MCF 10A (cell line): Measurements from ENCODE around the gene CACNA2D3. TPM values are rescaled to one million over a fixed set of nuclear protein-coding genes. Genes with fewer than 3 reads are reported as not detected.

Experiments used
- BruUV-seq: library from RNA; stranded (reverse); fragments of 400-500 nt; replicated peaks from 2 replicates; lab custom pipeline; 2021; lab: Mats Ljungman, UMichigan
- CTCF ChIA-PET: fragments of 300-600 bp; sonication (Branson Sonifier 250); formaldehyde crosslinking; extraction: SDS; loops from one replicate; lab custom pipeline; 2021; ENCODE audit warnings: antibody characterized with exemption, inconsistent platforms; lab: Yijun Ruan, JAX
- POLR2A ChIA-PET: fragments of 300-600, 350-650 bp; sonication (Branson Sonifier 250); formaldehyde crosslinking; extraction: SDS; loops from one replicate; lab custom pipeline; 2020; ENCODE audit warnings: antibody characterized with exemption, inconsistent platforms; lab: Yijun Ruan, JAX
- DNase-seq: peaks from one replicate; pipeline ENCODE4 v3.0.0-alpha.2; 2018; ENCODE audit not compliant: unreplicated experiment
- H3K27ac Mint-ChIP-seq: one replicate; pipeline ENCODE4 v1.8.0; 2022; ENCODE audit warnings: mild to moderate bottlenecking, low read depth, mixed read lengths; ENCODE audit not compliant: unreplicated experiment
- H3K27me3 Mint-ChIP-seq: one replicate; pipeline ENCODE4 v1.8.0; 2022; ENCODE audit warnings: mixed read lengths; ENCODE audit not compliant: insufficient read depth, unreplicated experiment
- H3K36me3 Mint-ChIP-seq: one replicate; pipeline ENCODE4 v1.8.0; 2022; ENCODE audit warnings: mild to moderate bottlenecking, moderate library complexity, mixed read lengths; ENCODE audit not compliant: insufficient read depth, unreplicated experiment
- H3K4me1 Mint-ChIP-seq: one replicate; pipeline ENCODE4 v1.8.0; 2022; ENCODE audit warnings: mixed read lengths; ENCODE audit not compliant: insufficient read depth, unreplicated experiment
- H3K4me3 Mint-ChIP-seq: one replicate; pipeline ENCODE4 v1.8.0; 2022; ENCODE audit warnings: mild to moderate bottlenecking, moderate library complexity, mixed read lengths; ENCODE audit not compliant: unreplicated experiment
- H3K9me3 Mint-ChIP-seq: one replicate; pipeline ENCODE4 v1.8.0; 2022; ENCODE audit warnings: mixed read lengths; ENCODE audit not compliant: unreplicated experiment
- CTCF ChIP-seq: fragments of 200-600 bp; IDR thresholded peaks from one replicate; pipeline ENCODE4 v1.8.0; 2022; ENCODE audit warnings: antibody characterized with exemption, mild to moderate bottlenecking; ENCODE audit not compliant: unreplicated experiment
- intact Hi-C: fragments of 100-400 bp; cut with micrococcal nuclease; formaldehyde crosslinking; loops from 2 replicates; pipeline ENCODE4 v1.14.1; 2022
- total RNA-seq: library from RNA; stranded (reverse); gene quantifications from 2 replicates; pipeline ENCODE4 v1.2.3, GENCODE V29; 2022

Gene CACNA2D3
- total RNA-seq, 1 experiment from 2014 or later: 2.3 TPM

GRCh38 chr3:54169524-54169923 lies 47.2 kb downstream of the CACNA2D3 start:
- no peaks in the 10 kb centered on the region for H3K4me1 Mint-ChIP-seq
- H3K4me3 Mint-ChIP-seq: no peak overlapping the region
- peaks cover 16% of the 10 kb centered on the region for H3K27me3 Mint-ChIP-seq
- TF ChIP-seq CTCF: no peak
- intact Hi-C loops: no loop called here
- BruUV-seq: no TSS peak
- no peaks in the 10 kb centered on the region for H3K9me3 Mint-ChIP-seq
- DNase-seq: no peak
- ChIA-PET CTCF (interaction anchor here (1.1 kb wide), 1 partner anchor 23 kb away, joined by 5 read pairs; no protein-coding TSS in a partner anchor), POLR2A (no interaction called here)
- H3K27ac Mint-ChIP-seq: no peak overlapping the region
- no peaks in the 10 kb centered on the region for H3K36me3 Mint-ChIP-seq

GRCh38 chr3:54171509-54171908 lies 49.2 kb downstream of the CACNA2D3 start:
- no peaks in the 10 kb centered on the region for H3K4me1 Mint-ChIP-seq
- ChIA-PET POLR2A (interaction anchor here (0.7 kb wide), 1 partner anchor 72 kb away, joined by 3 read pairs; no protein-coding TSS in a partner anchor), CTCF (interaction anchor here (0.7 kb wide), 1 partner anchor 15 kb away, joined by 3 read pairs; no protein-coding TSS in a partner anchor)
- intact Hi-C loops: no loop called here
- no peaks in the 10 kb centered on the region for H3K36me3 Mint-ChIP-seq
- H3K4me3 Mint-ChIP-seq: no peak overlapping the region
- BruUV-seq: no TSS peak
- no peaks in the 10 kb centered on the region for H3K9me3 Mint-ChIP-seq
- peaks cover 15% of the 10 kb centered on the region for H3K27me3 Mint-ChIP-seq
- no peak for DNase-seq
- no peak for TF ChIP-seq CTCF
- no peak overlapping the region for H3K27ac Mint-ChIP-seq

- no peaks in the 10 kb centered on the region for H3K36me3 Mint-ChIP-seq
- H3K4me3 Mint-ChIP-seq: no peak overlapping the region
- no peak for DNase-seq
- H3K27ac Mint-ChIP-seq: no peak overlapping the region
- ChIA-PET CTCF (interaction anchor here (0.7 kb wide), 1 partner anchor 16 kb away, joined by 3 read pairs; no protein-coding TSS in a partner anchor), POLR2A (interaction anchor here (0.7 kb wide), 1 partner anchor 73 kb away, joined by 3 read pairs; no protein-coding TSS in a partner anchor)
- TF ChIP-seq CTCF: no peak
- no peaks in the 10 kb centered on the region for H3K4me1 Mint-ChIP-seq
- H3K27me3 Mint-ChIP-seq: peaks cover 10% of the 10 kb centered on the region
- no peaks in the 10 kb centered on the region for H3K9me3 Mint-ChIP-seq
- intact Hi-C loops: no loop called here
- no TSS peak for BruUV-seq
These were observed 49.6 kb downstream of the CACNA2D3 start for GRCh38 chr3:54171951-54172350.

- Mint-ChIP-seq H3K27ac (no peak overlapping the region), H3K36me3 (no peaks in the 10 kb centered on the region), H3K4me1 (no peaks in the 10 kb centered on the region), H3K9me3 (no peaks in the 10 kb centered on the region), H3K27me3 (no peaks in the 10 kb centered on the region), H3K4me3 (no peak overlapping the region)
- ChIA-PET CTCF (no interaction called here), POLR2A (no interaction called here)
- no peak for TF ChIP-seq CTCF
- BruUV-seq: no TSS peak
- no peak for DNase-seq
- intact Hi-C loops: no loop called here
These were observed 51.0 kb downstream of the CACNA2D3 start for GRCh38 chr3:54173371-54173770.
